ENCODE results near the gene VPS13D. TPM values are rescaled to one million over a fixed set of nuclear protein-coding genes. Genes with fewer than 3 reads are reported as not detected.
"Not testable (repeated sequence)": the region's sequence is repeated elsewhere in the genome, so short reads cannot be mapped to it uniquely, and the experiment has no call there.

VPS13D gene
- total RNA-seq, 4 donors from 2014 or later = 94.4 to 472 (median 163) TPM

- H3K36me3 ChIP-seq = peaks cover 26% of the 10 kb centered on the region
- peak overlapping the region; percentile 56 for H3K27ac ChIP-seq
- H3K4me1 ChIP-seq = peaks cover 90% of the 10 kb centered on the region
These were observed 223.8 kb downstream of the VPS13D start for GRCh38 chr1:12453400-12454343.

GRCh38 chr1:12454406-12455391 lies 224.9 kb downstream of the VPS13D start:
- H3K27ac ChIP-seq = peak overlapping the region; percentile 56
- peaks cover 32% of the 10 kb centered on the region for H3K36me3 ChIP-seq
- H3K4me3 ChIP-seq = no peak overlapping the region
- DNase-seq (ENCODE audit: low spot score in 2 of 2) = peak in 1 of 2 donors; percentile 80
- TF ChIP-seq, protein P1, sequence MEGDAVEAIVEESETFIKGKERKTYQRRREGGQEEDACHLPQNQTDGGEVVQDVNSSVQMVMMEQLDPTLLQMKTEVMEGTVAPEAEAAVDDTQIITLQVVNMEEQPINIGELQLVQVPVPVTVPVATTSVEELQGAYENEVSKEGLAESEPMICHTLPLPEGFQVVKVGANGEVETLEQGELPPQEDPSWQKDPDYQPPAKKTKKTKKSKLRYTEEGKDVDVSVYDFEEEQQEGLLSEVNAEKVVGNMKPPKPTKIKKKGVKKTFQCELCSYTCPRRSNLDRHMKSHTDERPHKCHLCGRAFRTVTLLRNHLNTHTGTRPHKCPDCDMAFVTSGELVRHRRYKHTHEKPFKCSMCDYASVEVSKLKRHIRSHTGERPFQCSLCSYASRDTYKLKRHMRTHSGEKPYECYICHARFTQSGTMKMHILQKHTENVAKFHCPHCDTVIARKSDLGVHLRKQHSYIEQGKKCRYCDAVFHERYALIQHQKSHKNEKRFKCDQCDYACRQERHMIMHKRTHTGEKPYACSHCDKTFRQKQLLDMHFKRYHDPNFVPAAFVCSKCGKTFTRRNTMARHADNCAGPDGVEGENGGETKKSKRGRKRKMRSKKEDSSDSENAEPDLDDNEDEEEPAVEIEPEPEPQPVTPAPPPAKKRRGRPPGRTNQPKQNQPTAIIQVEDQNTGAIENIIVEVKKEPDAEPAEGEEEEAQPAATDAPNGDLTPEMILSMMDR (IDR thresholded peaks at IDR 0.05) = no peak
- TF ChIP-seq POLR2A (IDR thresholded peaks at IDR 0.05) (no peak), POLR2AphosphoS5 (IDR thresholded peaks at IDR 0.05) (peak; percentile 4 to 49 (median 42))
- no peaks in the 10 kb centered on the region for H3K9me3 ChIP-seq
- 36% methylated on average over 4 of the region's 4 CpGs for WGBS
- H3K27me3 ChIP-seq = no peaks in the 10 kb centered on the region
- H3K4me1 ChIP-seq = peaks cover 80% of the 10 kb centered on the region

More at GRCh38 chr1:12453400-12454343, 223.8 kb downstream of the VPS13D start:
- Histone ChIP-seq H3K4me3 (no peak overlapping the region), H3K9me3 (no peaks in the 10 kb centered on the region), H3K27me3 (no peaks in the 10 kb centered on the region)
- TF ChIP-seq POLR2AphosphoS5 (IDR thresholded peaks at IDR 0.05) (no peak), EP300 (IDR thresholded peaks at IDR 0.05) (no peak), POLR2A (IDR thresholded peaks at IDR 0.05) (no peak)
- TF ChIP-seq, protein P1 (IDR thresholded peaks at IDR 0.05) = no peak
- WGBS = 47% methylated on average over 13 of the region's 13 CpGs
- DNase-seq (ENCODE audit: low spot score in 2 of 2) = no peak

DNA sequence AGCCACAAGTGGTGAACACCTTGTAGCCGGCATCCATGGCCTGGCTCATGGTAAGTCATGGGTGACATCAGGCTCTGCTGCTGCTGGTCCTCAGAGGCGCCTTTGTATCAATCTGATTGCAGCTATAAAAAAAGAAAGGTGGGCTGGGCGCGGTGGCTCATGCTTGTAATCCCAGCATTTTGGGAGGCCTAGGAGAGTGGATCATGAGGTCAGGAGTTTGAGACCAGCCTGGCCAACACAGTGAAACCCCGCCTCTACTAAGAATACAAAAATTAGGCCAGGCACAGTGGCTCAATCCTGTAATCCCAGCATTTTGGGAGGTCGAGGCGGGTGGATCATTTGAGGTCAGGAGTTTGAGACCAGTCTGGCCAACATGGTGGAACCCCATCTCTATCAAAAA lies 226.3 kb downstream of the VPS13D start:
- H3K27me3 ChIP-seq; DNase-seq (ENCODE audit: low spot score in 2 of 2); H3K4me3 ChIP-seq; H3K9me3 ChIP-seq: not testable (repeated sequence)
- Histone ChIP-seq H3K36me3 (peaks cover 37% of the 10 kb centered on the region), H3K4me1 (peaks cover 75% of the 10 kb centered on the region), H3K27ac (peak overlapping the region; percentile 56)
- WGBS = 95% methylated on average over 7 of the region's 7 CpGs

DNA sequence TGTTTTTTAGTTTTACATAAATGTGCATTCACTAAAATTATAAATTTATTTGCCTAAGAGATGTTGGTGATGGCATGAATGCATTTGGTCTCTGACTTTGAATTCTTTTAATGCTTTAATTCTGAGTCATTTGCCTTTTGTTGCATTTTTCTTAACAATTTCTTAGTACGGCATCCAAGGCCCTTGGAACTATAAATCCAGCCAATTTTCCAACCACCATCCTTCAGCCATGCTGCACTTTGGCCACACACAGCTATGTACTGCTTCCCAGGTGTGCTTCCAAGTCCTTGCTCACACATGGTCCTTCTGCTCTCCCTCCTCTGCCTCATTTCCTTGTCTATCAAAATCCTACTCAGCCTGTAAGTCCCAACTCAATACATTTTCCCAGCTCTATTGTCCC lies 227.1 kb downstream of the VPS13D start:
- no peak for DNase-seq (ENCODE audit: low spot score in 2 of 2)
- H3K9me3 ChIP-seq = no peaks in the 10 kb centered on the region
- TF ChIP-seq, protein P1 (IDR thresholded peaks at IDR 0.05) = no peak
- no peak for TF ChIP-seq POLR2A (IDR thresholded peaks at IDR 0.05)
- no peak for TF ChIP-seq POLR2AphosphoS5 (IDR thresholded peaks at IDR 0.05)
- TF ChIP-seq EP300 (IDR thresholded peaks at IDR 0.05) = no peak
- H3K4me1 ChIP-seq = peaks cover 75% of the 10 kb centered on the region
- H3K27ac ChIP-seq = peak overlapping the region; percentile 21
- peaks cover 41% of the 10 kb centered on the region for H3K36me3 ChIP-seq
- WGBS = 52% methylated on average over 1 of the region's 1 CpG
- H3K4me3 ChIP-seq = no peak overlapping the region
- no peaks in the 10 kb centered on the region for H3K27me3 ChIP-seq

DNA sequence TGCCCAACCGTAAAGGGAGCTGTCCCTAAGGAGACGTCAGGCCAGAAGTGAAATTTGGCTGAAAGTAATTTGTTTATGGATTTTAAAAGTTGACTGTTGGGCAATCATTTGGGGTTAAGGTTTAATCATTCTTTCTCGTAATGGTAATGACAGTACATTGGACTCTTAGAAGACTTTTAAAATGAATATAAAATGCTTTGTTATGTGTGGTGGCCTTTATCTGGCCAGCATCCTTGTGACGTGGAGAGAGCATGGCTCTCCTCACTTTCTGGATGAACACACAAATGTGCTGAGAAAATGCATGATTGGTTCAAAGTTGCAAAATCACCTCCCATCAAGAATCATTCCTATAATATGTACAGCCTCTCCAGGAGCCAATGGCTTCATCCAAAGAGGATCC lies 227.9 kb downstream of the VPS13D start:
- no peak for DNase-seq (ENCODE audit: low spot score in 2 of 2)
- peaks cover 73% of the 10 kb centered on the region for H3K4me1 ChIP-seq
- WGBS = 65% methylated on average over 4 of the region's 4 CpGs
- H3K4me3 ChIP-seq = no peak overlapping the region
- peak overlapping the region; percentile 60 for H3K27ac ChIP-seq
- H3K27me3 ChIP-seq = no peaks in the 10 kb centered on the region
- TF ChIP-seq, protein P1 (IDR thresholded peaks at IDR 0.05) = no peak
- peak; percentile 26 for TF ChIP-seq EP300 (IDR thresholded peaks at IDR 0.05)
- peaks cover 47% of the 10 kb centered on the region for H3K36me3 ChIP-seq
- no peaks in the 10 kb centered on the region for H3K9me3 ChIP-seq
